ENCODE results near the gene DBF4B. TPM values are rescaled to one million over a fixed set of nuclear protein-coding genes. Genes with fewer than 3 reads are reported as not detected.
"Not testable (repeated sequence)": the region's sequence is repeated elsewhere in the genome, so short reads cannot be mapped to it uniquely, and the experiment has no call there.

Gene DBF4B
- total RNA-seq, 2 experiments from 2014 or later, result 23.5 to 26.4 TPM

DNA sequence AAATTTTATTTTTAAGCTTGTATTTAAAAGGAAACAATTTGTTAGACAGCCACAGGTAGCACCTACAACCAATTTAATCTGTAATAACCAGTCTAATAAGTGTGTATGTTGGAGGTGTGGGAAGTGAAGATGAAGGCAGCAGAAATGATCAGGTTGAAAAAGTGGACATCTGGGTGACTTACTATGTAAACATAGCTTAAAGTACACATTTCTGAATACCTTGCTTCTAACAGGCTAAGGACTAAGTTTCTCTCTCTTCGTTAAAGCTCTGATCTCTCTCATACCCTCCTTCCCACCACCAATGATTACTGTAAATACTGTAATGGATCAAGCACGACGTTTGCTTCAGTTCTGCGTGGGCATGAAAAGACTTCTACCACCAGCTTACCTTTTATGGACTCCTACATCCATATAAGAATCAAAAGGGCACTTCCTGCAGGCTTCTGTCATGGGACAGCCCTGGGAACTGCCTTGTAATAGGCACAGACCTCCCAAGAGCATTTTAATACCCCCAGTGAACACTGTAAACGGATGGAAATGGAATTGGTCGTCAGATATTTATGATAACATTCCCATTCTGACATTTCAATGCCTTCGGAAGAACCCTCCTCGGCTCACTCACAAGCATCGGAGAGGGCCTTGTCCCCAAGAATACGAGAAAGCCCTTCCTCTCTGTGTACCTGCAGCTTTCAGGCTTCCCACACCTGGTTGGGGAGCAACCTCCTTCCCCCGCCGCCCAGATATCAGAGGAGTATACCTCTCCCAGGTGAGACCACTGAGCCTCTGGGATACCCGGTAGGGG is 19.6 kb upstream of the DBF4B start:
- ATAC-seq (peak; percentile 20), DNase-seq (peak; percentile 12)
- peaks cover 27% of the 10 kb centered on the region for H3K4me1 Mint-ChIP-seq

DNA sequence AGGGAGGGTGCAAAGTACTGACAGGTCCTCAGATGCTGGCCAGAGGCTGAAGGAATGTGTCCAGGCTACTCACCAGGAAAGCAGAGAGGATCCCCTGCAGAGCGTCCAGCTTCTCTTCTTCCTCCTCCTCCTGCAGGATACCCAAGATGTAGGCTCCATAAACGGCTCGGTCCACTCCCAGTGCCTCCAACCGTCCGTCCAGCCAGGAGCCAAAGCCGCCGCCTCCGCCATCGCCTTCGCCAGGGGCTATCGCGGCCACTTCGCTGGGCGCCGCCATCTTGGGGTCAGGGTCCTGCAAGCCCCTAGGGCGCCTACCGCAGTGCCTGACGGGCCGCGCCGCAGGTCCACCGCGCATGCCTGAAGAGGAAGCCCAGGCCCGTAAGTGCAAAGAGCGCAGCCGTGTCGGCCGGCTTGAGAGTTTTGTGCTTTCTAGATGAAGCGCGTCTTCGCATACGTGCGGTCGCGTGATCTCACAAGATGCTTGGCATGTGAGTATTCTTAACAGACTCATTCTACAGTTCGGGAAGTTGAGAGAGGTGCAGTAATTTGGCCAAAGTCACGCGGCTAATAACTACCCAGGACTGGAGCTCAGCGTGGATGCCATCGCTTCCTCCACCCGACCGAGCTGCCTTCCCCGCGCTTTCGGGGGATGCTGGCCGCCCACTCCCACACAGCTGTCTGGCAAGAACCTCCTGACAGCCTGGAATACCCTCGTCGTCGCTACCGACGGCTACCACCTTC is 18.8 kb upstream of the DBF4B start, which contains the start of gene CCDC43:
TSS of gene CCDC43 (minus strand) at position 300 of the 741 bp plus-strand sequence. CDS start at position 277, 23 bp downstream.
- H3K27me3 Mint-ChIP-seq, result no peaks in the 10 kb centered on the region
- H3K4me1 Mint-ChIP-seq, result peaks cover 26% of the 10 kb centered on the region
- ChIA-PET CTCF (interaction anchor here (0.7 to 1.0 kb wide), 2 partner anchors 44 to 156 kb away, joined by 3 to 5 read pairs; no protein-coding TSS in a partner anchor), POLR2A (interaction anchor here (0.6 to 1.8 kb wide), 3 partner anchors 19 to 211 kb away, joined by 3 to 6 read pairs (median 3); partner anchors contain the start of gene DBF4B)
- no peaks in the 10 kb centered on the region for H3K9me3 Mint-ChIP-seq (ENCODE audit: low read depth)
- H3K27ac Mint-ChIP-seq, result peak within 1 kb of the TSS; percentile 93
- DNase-seq, result peak; percentile 95
- peaks cover 8% of the 10 kb centered on the region for H3K36me3 Mint-ChIP-seq (ENCODE audit: low read depth)
- H3K4me3 Mint-ChIP-seq, result peak within 1 kb of the TSS; percentile 86
- intact Hi-C loops (cut with DNase I, micrococcal nuclease), result loop anchor here (1.0 to 2.0 kb wide), 4 partner anchors 19 to 371 kb away; partner anchors contain the start of genes DBF4B (in 2 of the 2), EFTUD2 (in 1 of the 2) and NMT1 (in 1 of the 2)
- ATAC-seq, result peak; percentile 99

More for the DNA sequence above, 19.6 kb upstream of the DBF4B start:
- Mint-ChIP-seq H3K27ac (peak overlapping the region; percentile 93), H3K27me3 (no peaks in the 10 kb centered on the region), H3K4me3 (peak overlapping the region; percentile 86), H3K36me3 (ENCODE audit: low read depth) (peaks cover 8% of the 10 kb centered on the region), H3K9me3 (ENCODE audit: low read depth) (no peaks in the 10 kb centered on the region)
- intact Hi-C loops (cut with DNase I, micrococcal nuclease), result loop anchor here (1.0 to 2.0 kb wide), 4 partner anchors 19 to 372 kb away; partner anchors contain the start of genes DBF4B (in 2 of the 2), EFTUD2 (in 1 of the 2) and NMT1 (in 1 of the 2)
- CTCF ChIA-PET, result interaction anchor here (0.6 to 1.2 kb wide), 8 partner anchors 16 to 568 kb away, joined by 3 to 6 read pairs (median 3); partner anchors contain the start of gene DBF4B
- POLR2A ChIA-PET, result interaction anchor here (0.6 to 1.8 kb wide), 3 partner anchors 19 to 211 kb away, joined by 3 to 6 read pairs (median 3); partner anchors contain the start of genes DBF4B and FZD2

DNA sequence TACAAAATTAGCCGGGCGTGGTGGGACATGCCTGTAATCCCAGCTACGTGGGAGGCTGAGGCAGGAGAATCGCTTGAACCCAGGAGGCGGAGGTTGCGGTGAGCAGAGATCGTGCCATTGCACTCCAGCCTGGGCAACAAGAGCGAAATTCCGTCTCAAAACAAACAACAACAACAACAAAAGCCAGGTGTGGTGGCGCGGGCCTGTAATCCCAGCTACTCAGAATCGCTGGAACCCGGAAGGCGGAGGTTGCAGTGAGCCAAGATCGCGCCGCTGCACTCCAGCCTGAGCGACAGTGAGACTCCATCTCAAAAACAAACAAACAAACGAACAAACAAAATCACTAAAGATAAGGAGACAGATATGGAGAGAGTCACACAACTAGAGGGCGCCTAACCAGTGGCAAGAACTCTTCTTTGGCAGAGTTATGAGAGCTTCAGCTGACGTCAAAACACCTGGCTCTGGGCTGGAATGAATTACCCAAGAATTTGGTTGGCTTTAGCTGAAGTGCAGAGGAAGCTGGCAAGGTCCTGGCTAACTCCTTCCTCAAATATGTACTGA is 17.6 kb upstream of the DBF4B start:
- DNase-seq, result peak; percentile 50
- H3K27me3 Mint-ChIP-seq; ATAC-seq; H3K9me3 Mint-ChIP-seq (ENCODE audit: low read depth); H3K36me3 Mint-ChIP-seq (ENCODE audit: low read depth); intact Hi-C loops (cut with DNase I, micrococcal nuclease): not testable (repeated sequence)
- POLR2A ChIA-PET, result interaction anchor here (0.7 kb wide), 1 partner anchor 9 kb away, joined by 5 read pairs; no protein-coding TSS in a partner anchor
- H3K27ac Mint-ChIP-seq, result peak overlapping the region; percentile 65
- CTCF ChIA-PET, result interaction anchor here (0.5 to 1.3 kb wide), 7 partner anchors 10 to 1301 kb away, joined by 3 to 5 read pairs (median 3); no protein-coding TSS in a partner anchor
- H3K4me3 Mint-ChIP-seq, result peak overlapping the region; percentile 86
- H3K4me1 Mint-ChIP-seq, result peaks cover 26% of the 10 kb centered on the region

DNA sequence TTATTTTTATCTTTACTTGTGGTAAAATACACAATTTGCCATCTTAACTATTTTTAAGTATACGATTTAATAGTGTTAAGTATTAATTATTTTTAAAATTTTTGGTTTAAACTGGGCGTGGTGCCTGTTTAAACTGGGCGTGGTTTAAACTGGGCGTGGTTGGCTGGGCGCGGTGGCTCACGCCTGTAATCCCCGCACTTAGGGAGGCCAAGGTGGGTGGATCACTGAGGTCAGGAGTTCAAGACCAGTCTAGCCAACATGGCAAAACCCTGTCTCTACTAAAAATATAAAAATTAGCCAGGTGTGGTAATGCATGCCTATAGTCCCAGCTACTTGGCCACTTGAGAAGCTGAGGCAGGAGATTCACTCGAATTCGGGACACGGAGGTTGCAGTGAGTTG is 14.9 kb upstream of the DBF4B start:
- Mint-ChIP-seq H3K36me3 (ENCODE audit: low read depth) (peaks cover 2% of the 10 kb centered on the region), H3K27ac (no peak overlapping the region), H3K9me3 (ENCODE audit: low read depth) (no peaks in the 10 kb centered on the region), H3K4me1 (peaks cover 17% of the 10 kb centered on the region), H3K4me3 (no peak overlapping the region), H3K27me3 (no peaks in the 10 kb centered on the region)
- no peak for ATAC-seq
- intact Hi-C loops (cut with DNase I, micrococcal nuclease), result no loop called here
- POLR2A ChIA-PET, result interaction anchor here (0.7 kb wide), 1 partner anchor 39 kb away, joined by 6 read pairs; no protein-coding TSS in a partner anchor
- no peak for DNase-seq
- CTCF ChIA-PET, result interaction anchor here (0.6 to 2.0 kb wide), 4 partner anchors 10 to 541 kb away, joined by 3 to 9 read pairs (median 4); partner anchors contain the start of gene DBF4B

DNA sequence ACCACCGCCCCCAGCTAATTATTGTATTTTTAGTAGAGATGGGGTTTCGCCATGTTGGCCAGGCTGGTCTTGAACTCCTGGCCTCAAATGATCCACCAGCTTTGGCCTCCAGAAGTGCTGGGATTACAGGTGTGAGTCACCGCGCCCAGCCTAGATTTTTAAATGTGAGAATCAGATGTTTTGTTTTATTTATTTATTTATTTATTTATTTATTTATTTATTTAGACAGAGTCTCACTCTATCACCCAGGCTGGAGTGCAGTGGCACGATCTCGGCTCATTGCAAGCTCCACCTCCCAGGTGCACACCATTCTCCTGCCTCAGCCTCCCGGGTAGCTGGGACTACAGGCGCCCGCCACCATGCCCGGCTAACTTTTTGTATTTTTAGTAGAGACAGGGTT is 8.2 kb upstream of the DBF4B start:
- not testable (repeated sequence) for H3K4me3 Mint-ChIP-seq

DNA sequence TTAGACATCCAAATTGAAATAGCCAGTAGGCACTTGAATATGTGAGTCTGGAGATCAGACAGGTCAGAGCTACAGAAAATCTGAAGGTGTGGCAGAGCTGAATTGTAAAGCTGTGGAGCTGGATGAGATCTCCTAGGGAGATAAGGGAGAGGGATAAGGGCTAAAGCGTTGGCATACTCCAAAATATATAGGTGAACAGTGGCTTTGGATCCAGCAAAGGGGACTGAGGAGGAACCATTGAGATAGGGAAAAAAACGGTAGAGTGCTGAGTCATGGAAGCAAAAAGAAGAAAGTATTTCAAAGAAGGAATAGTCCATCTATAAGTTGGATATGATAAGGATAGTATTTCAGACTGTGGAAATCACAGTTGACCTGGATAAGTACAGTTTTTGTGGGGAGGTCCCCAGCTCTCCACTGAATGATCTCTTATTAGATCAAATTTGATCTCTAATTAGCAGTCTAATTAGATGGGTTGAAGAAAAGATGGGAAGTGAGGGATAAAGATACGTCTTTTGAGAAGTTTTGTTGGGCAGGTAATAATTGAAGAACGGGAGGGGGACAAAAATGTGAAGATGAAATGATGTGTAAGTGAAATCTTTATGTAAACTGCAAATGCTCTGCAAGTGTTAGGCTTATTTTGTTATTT is 587 bp upstream of the DBF4B start:
- ChIA-PET POLR2A (interaction anchor here (1.5 to 1.6 kb wide), 2 partner anchors 18 to 151 kb away, joined by 3 to 6 read pairs; partner anchors contain the start of gene CCDC43), CTCF (interaction anchor here (0.6 to 1.5 kb wide), 6 partner anchors 8 to 498 kb away, joined by 3 to 6 read pairs (median 3); no protein-coding TSS in a partner anchor)
- intact Hi-C loops (cut with DNase I, micrococcal nuclease), result loop anchor here (1.0 kb wide), 6 partner anchors 19 to 353 kb away; partner anchors contain the start of genes CCDC43 (in 2 of the 2), EFTUD2 (in 1 of the 2), GPATCH8 (in 1 of the 2) and NMT1 (in 1 of the 2)
- peaks cover 3% of the 10 kb centered on the region for H3K36me3 Mint-ChIP-seq (ENCODE audit: low read depth)
- no peaks in the 10 kb centered on the region for H3K9me3 Mint-ChIP-seq (ENCODE audit: low read depth)
- no peak overlapping the region for H3K27ac Mint-ChIP-seq
- H3K4me3 Mint-ChIP-seq, result no peak overlapping the region
- ATAC-seq, result no peak
- peaks cover 5% of the 10 kb centered on the region for H3K27me3 Mint-ChIP-seq
- no peak for DNase-seq
- H3K4me1 Mint-ChIP-seq, result peaks cover 5% of the 10 kb centered on the region

More for the DNA sequence above, 8.2 kb upstream of the DBF4B start:
- intact Hi-C loops (cut with DNase I, micrococcal nuclease); H3K4me1 Mint-ChIP-seq; H3K27ac Mint-ChIP-seq; H3K27me3 Mint-ChIP-seq; H3K36me3 Mint-ChIP-seq (ENCODE audit: low read depth); DNase-seq; ATAC-seq; H3K9me3 Mint-ChIP-seq (ENCODE audit: low read depth): not testable (repeated sequence)
- ChIA-PET POLR2A (interaction anchor here (1.1 kb wide), 1 partner anchor 9 kb away, joined by 5 read pairs; no protein-coding TSS in a partner anchor), CTCF (interaction anchor here (1.0 to 1.2 kb wide), 2 partner anchors 8 to 9 kb away, joined by 3 read pairs; partner anchors contain the start of gene DBF4B)

DNA sequence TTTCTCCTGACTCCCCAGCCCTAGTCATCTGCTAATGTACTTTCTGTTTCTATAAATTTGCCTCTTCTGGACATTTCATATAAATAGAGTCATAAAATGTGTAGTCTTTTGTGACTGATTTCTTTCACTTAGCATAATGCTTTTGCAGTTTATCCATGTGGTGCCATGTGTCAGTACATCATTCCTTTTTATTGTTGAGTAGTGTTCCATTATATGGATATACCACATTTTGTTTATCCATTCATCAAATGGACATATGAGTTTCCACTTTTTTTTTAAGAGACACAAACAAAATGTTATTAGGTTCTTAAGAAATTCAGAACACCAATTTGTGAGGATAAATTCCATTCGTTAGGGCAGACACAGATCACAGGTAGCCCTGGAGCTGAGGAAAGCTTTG is 11.0 kb downstream of the DBF4B start:
- ATAC-seq, result no peak

DNA sequence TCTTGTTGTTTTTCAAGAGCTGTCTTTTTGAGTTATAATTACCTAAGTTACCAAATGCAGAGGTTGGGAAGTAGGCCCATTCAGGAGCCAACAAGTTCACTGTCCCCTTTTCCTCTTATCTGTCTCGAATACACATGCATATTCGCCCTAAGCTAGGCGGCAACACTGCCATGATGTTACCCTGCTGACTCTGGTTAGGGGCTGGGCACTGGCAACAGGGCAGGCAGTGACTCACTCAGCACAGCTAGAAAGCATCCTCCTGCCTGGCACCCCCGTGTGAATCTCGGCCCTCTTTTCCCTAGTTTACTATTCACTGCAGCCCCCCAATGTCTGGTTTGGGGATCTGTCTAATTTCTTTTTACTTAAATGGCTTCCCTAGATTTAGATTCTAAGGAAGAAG is 13.8 kb downstream of the DBF4B start:
- H3K36me3 Mint-ChIP-seq (ENCODE audit: low read depth), result peaks cover 14% of the 10 kb centered on the region
- no peaks in the 10 kb centered on the region for H3K4me1 Mint-ChIP-seq
- CTCF ChIA-PET, result no interaction called here
- no peak for ATAC-seq
- H3K27ac Mint-ChIP-seq, result no peak overlapping the region
- no peaks in the 10 kb centered on the region for H3K27me3 Mint-ChIP-seq
- H3K9me3 Mint-ChIP-seq (ENCODE audit: low read depth), result no peaks in the 10 kb centered on the region
- no peak overlapping the region for H3K4me3 Mint-ChIP-seq
- intact Hi-C loops (cut with DNase I, micrococcal nuclease), result no loop called here
- POLR2A ChIA-PET, result no interaction called here
- DNase-seq, result no peak

More for the DNA sequence above, 11.0 kb downstream of the DBF4B start:
- DNase-seq, result no peak
- ChIA-PET POLR2A (no interaction called here), CTCF (no interaction called here)
- intact Hi-C loops (cut with DNase I, micrococcal nuclease), result no loop called here
- Mint-ChIP-seq H3K9me3 (ENCODE audit: low read depth) (no peaks in the 10 kb centered on the region), H3K4me1 (no peaks in the 10 kb centered on the region), H3K36me3 (ENCODE audit: low read depth) (peaks cover 15% of the 10 kb centered on the region), H3K4me3 (no peak overlapping the region), H3K27me3 (no peaks in the 10 kb centered on the region), H3K27ac (no peak overlapping the region)

DNA sequence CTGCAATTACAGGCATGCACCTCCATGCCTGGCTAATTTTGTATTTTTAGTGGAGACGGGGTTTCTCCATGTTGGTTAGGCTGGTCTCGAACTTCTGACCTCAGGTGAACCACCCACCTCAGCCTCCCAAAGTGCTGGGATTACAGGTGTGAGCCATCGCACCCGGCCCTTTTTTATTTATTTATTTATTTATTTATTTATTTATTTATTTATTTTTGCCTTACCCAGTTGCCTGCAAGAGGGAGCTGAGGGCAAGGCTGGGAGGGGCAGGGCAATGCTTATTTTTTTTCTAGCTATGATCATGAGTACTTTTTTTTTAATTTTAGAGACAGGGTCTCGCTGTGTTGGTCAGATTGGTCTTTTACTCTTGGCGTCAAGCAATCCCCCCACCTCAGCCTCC is 17.7 kb downstream of the DBF4B start:
- intact Hi-C loops (cut with DNase I, micrococcal nuclease); ATAC-seq: not testable (repeated sequence)

DNA sequence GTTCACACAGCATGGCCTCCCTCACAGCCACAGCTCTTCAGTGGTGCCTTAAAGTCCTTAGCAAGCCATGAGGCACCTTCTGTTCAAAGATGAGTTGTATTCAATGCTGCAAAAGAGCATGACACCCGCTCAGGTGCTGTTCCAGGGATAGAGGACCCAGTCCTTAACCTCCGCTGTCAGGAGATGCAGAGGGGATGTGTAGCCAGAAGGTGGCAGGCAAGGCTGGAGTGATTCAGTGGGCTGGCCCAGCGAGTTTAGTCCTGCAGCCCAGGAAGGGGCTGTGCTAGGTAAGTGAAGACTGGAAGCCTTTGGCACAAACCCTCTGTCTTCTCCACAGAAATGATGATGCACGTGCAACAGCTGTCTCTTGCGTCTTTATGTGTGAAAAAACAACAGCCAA is 25.3 kb downstream of the DBF4B start:
- ATAC-seq, result no peak
- Mint-ChIP-seq H3K4me1 (no peaks in the 10 kb centered on the region), H3K36me3 (ENCODE audit: low read depth) (peaks cover 14% of the 10 kb centered on the region), H3K9me3 (ENCODE audit: low read depth) (no peaks in the 10 kb centered on the region), H3K4me3 (no peak overlapping the region), H3K27ac (no peak overlapping the region), H3K27me3 (no peaks in the 10 kb centered on the region)
- ChIA-PET CTCF (no interaction called here), POLR2A (no interaction called here)
- DNase-seq, result no peak
- intact Hi-C loops (cut with DNase I, micrococcal nuclease), result no loop called here

More for the DNA sequence above, 17.7 kb downstream of the DBF4B start:
- H3K27me3 Mint-ChIP-seq; H3K27ac Mint-ChIP-seq; POLR2A ChIA-PET; H3K4me3 Mint-ChIP-seq; H3K4me1 Mint-ChIP-seq; DNase-seq; H3K9me3 Mint-ChIP-seq (ENCODE audit: low read depth): not testable (repeated sequence)
- H3K36me3 Mint-ChIP-seq (ENCODE audit: low read depth), result peaks cover 16% of the 10 kb centered on the region
- CTCF ChIA-PET, result interaction anchor here (0.7 kb wide), 1 partner anchor 21 kb away, joined by 3 read pairs; no protein-coding TSS in a partner anchor
